Karpas-422 (cell line): ENCODE results near the gene VGLL4. TPM values are rescaled to one million over a fixed set of nuclear protein-coding genes. Genes with fewer than 3 reads are reported as not detected.

Experiments used
- DNase-seq: peaks from one replicate; pipeline ENCODE4 v3.0.0-alpha.2; 2015
- H2AFZ ChIP-seq: fragments of 200-600 bp; sonication (generic); 2 replicates; pipeline ENCODE4 v1.6.1; 2014; ENCODE audit warnings: antibody characterized with exemption, low read length, mixed read lengths
- H3K27ac ChIP-seq: fragments of 200-600 bp; sonication (generic); 2 replicates; pipeline ENCODE4 v1.5.1; 2014; ENCODE audit warnings: mild to moderate bottlenecking, low read length, moderate library complexity
- H3K27me3 ChIP-seq: fragments of 200-600 bp; sonication (generic); 2 replicates; pipeline ENCODE4 v1.6.1; 2014; ENCODE audit warnings: low read length, mixed read lengths
- H3K36me3 ChIP-seq: fragments of 200-600 bp; sonication (generic); 2 replicates; pipeline ENCODE4 v1.6.1; 2014; ENCODE audit warnings: low read length, mixed read lengths; ENCODE audit not compliant: insufficient read depth
- H3K4me1 ChIP-seq: fragments of 200-600 bp; sonication (generic); 2 replicates; pipeline ENCODE4 v1.6.1; 2014; ENCODE audit warnings: mild to moderate bottlenecking, low read length, mixed read lengths
- H3K4me2 ChIP-seq: fragments of 200-600 bp; sonication (generic); 2 replicates; pipeline ENCODE4 v1.6.1; 2014; ENCODE audit warnings: low read length, low read depth, mild to moderate bottlenecking; ENCODE audit not compliant: poor library complexity, severe bottlenecking
- H3K4me3 ChIP-seq: fragments of 200-600 bp; sonication (generic); 2 replicates; pipeline ENCODE4 v1.5.1; 2014; ENCODE audit warnings: mild to moderate bottlenecking, antibody characterized with exemption, low read length, mixed read lengths
- H3K79me2 ChIP-seq: fragments of 200-600 bp; sonication (generic); 2 replicates; pipeline ENCODE4 v1.6.1; 2014; ENCODE audit warnings: mild to moderate bottlenecking, low read length, mixed read lengths
- H3K9ac ChIP-seq: fragments of 200-600 bp; sonication (generic); 2 replicates; pipeline ENCODE4 v1.6.0; 2014; ENCODE audit warnings: low read length
- H3K9me2 ChIP-seq: fragments of 200-600 bp; sonication (generic), shearing (Covaris generic); replicated peaks from 2 replicates; pipeline ENCODE4 v1.6.0; 2014; ENCODE audit warnings: mild to moderate bottlenecking, low read length, moderate library complexity; ENCODE audit not compliant: insufficient read depth
- H3K9me3 ChIP-seq: fragments of 300-700, 200-600 bp; sonication (generic); 2 replicates; pipeline ENCODE4 v1.6.1; 2014; ENCODE audit warnings: low read length, mixed read lengths
- H4K20me1 ChIP-seq: fragments of 200-600 bp; sonication (generic); 2 replicates; pipeline ENCODE4 v1.6.1; 2014; ENCODE audit warnings: mild to moderate bottlenecking, antibody characterized with exemption, low read length, low read depth; ENCODE audit not compliant: insufficient read depth
- total RNA-seq: library from RNA; depleted of rRNA; stranded (reverse); fragments of >200 nt; shearing (Covaris generic); gene quantifications from 2 replicates; pipeline ENCODE4 v1.2.3, GENCODE V29; 2014; ENCODE audit warnings: low replicate concordance

VGLL4 gene
- total RNA-seq, 1 experiment from 2014 or later: 152 TPM

GRCh38 chr3:11661052-11661656 is 17.4 kb upstream of the VGLL4 start:
- peaks cover 68% of the 10 kb centered on the region for H3K79me2 ChIP-seq
- H2AFZ ChIP-seq: no peak overlapping the region
- no peak overlapping the region for H3K4me3 ChIP-seq
- no peak for DNase-seq
- no peaks in the 10 kb centered on the region for H3K9me2 ChIP-seq
- no peaks in the 10 kb centered on the region for H3K36me3 ChIP-seq
- no peak overlapping the region for H3K9ac ChIP-seq
- H3K4me1 ChIP-seq: peaks cover 9% of the 10 kb centered on the region
- no peak overlapping the region for H3K4me2 ChIP-seq
- H3K27ac ChIP-seq: no peak overlapping the region
- H3K9me3 ChIP-seq: no peaks in the 10 kb centered on the region
- no peaks in the 10 kb centered on the region; the same call in 1 of the 2 replicates for H4K20me1 ChIP-seq
- no peaks in the 10 kb centered on the region for H3K27me3 ChIP-seq

- Histone ChIP-seq H4K20me1 (no peaks in the 10 kb centered on the region; the same call in 1 of the 2 replicates), H3K27ac (no peak overlapping the region), H3K36me3 (no peaks in the 10 kb centered on the region), H3K9ac (no peak overlapping the region), H3K79me2 (peaks cover 71% of the 10 kb centered on the region), H3K4me1 (peaks cover 18% of the 10 kb centered on the region), H2AFZ (no peak overlapping the region), H3K9me3 (no peaks in the 10 kb centered on the region), H3K9me2 (no peaks in the 10 kb centered on the region), H3K4me2 (no peak overlapping the region), H3K4me3 (no peak overlapping the region), H3K27me3 (no peaks in the 10 kb centered on the region)
- DNase-seq: no peak
Measured at GRCh38 chr3:11660242-11660641, 16.5 kb upstream of the VGLL4 start.

- no peak overlapping the region for H3K4me3 ChIP-seq
- H3K79me2 ChIP-seq: peaks cover 79% of the 10 kb centered on the region
- H2AFZ ChIP-seq: no peak overlapping the region
- DNase-seq: no peak
- H3K27ac ChIP-seq: no peak overlapping the region
- no peaks in the 10 kb centered on the region; the same call in 1 of the 2 replicates for H4K20me1 ChIP-seq
- no peaks in the 10 kb centered on the region for H3K9me2 ChIP-seq
- no peaks in the 10 kb centered on the region for H3K9me3 ChIP-seq
- peaks cover 33% of the 10 kb centered on the region for H3K4me1 ChIP-seq
- no peaks in the 10 kb centered on the region for H3K27me3 ChIP-seq
- H3K36me3 ChIP-seq: no peaks in the 10 kb centered on the region
- H3K4me2 ChIP-seq: no peak overlapping the region
- H3K9ac ChIP-seq: no peak overlapping the region
Measured at GRCh38 chr3:11658180-11658579, 14.5 kb upstream of the VGLL4 start.

GRCh38 chr3:11655196-11655928 is 11.6 kb upstream of the VGLL4 start:
- peak overlapping the region; percentile 47 for H3K4me2 ChIP-seq

GRCh38 chr3:11654166-11654565 is 10.5 kb upstream of the VGLL4 start:
- Histone ChIP-seq H3K27ac (peak overlapping the region; percentile 65; the same call in 1 of the 2 replicates), H3K9ac (no peak overlapping the region), H3K27me3 (no peaks in the 10 kb centered on the region), H3K36me3 (no peaks in the 10 kb centered on the region), H3K9me2 (no peaks in the 10 kb centered on the region), H2AFZ (no peak overlapping the region), H3K4me1 (peaks cover 59% of the 10 kb centered on the region), H4K20me1 (no peaks in the 10 kb centered on the region; the same call in 1 of the 2 replicates), H3K9me3 (no peaks in the 10 kb centered on the region), H3K79me2 (peaks cover 90% of the 10 kb centered on the region), H3K4me2 (peak overlapping the region; percentile 47), H3K4me3 (no peak overlapping the region)
- no peak for DNase-seq

More at GRCh38 chr3:11655196-11655928, 11.6 kb upstream of the VGLL4 start:
- no peaks in the 10 kb centered on the region for H3K9me2 ChIP-seq
- peaks cover 82% of the 10 kb centered on the region for H3K79me2 ChIP-seq
- H3K27ac ChIP-seq: peak overlapping the region; percentile 65
- H3K4me3 ChIP-seq: peak overlapping the region; percentile 10; the same call in 1 of the 2 replicates
- no peaks in the 10 kb centered on the region for H3K36me3 ChIP-seq
- H3K9ac ChIP-seq: peak overlapping the region; percentile 25
- no peaks in the 10 kb centered on the region; the same call in 1 of the 2 replicates for H4K20me1 ChIP-seq
- no peak for DNase-seq
- peaks cover 47% of the 10 kb centered on the region for H3K4me1 ChIP-seq
- no peak overlapping the region for H2AFZ ChIP-seq
- H3K27me3 ChIP-seq: no peaks in the 10 kb centered on the region
- no peaks in the 10 kb centered on the region for H3K9me3 ChIP-seq

- no peak overlapping the region for H3K4me2 ChIP-seq
- no peak overlapping the region for H3K9ac ChIP-seq
- H3K79me2 ChIP-seq: peaks cover 92% of the 10 kb centered on the region
- H3K27ac ChIP-seq: no peak overlapping the region
- H3K9me3 ChIP-seq: no peaks in the 10 kb centered on the region
- no peaks in the 10 kb centered on the region for H3K27me3 ChIP-seq
- no peak for DNase-seq
- H4K20me1 ChIP-seq: no peaks in the 10 kb centered on the region; the same call in 1 of the 2 replicates
- no peaks in the 10 kb centered on the region for H3K36me3 ChIP-seq
- no peak overlapping the region for H3K4me3 ChIP-seq
- peaks cover 66% of the 10 kb centered on the region for H3K4me1 ChIP-seq
- no peak overlapping the region for H2AFZ ChIP-seq
- no peaks in the 10 kb centered on the region for H3K9me2 ChIP-seq
Measured at GRCh38 chr3:11653298-11654055, 9.8 kb upstream of the VGLL4 start.

- DNase-seq: peak; percentile 82
- H2AFZ ChIP-seq: no peak overlapping the region
- no peaks in the 10 kb centered on the region for H3K27me3 ChIP-seq
- H3K4me1 ChIP-seq: peaks cover 82% of the 10 kb centered on the region
- H4K20me1 ChIP-seq: no peaks in the 10 kb centered on the region; the same call in 1 of the 2 replicates
- no peaks in the 10 kb centered on the region for H3K9me3 ChIP-seq
- H3K36me3 ChIP-seq: no peaks in the 10 kb centered on the region
- H3K27ac ChIP-seq: peak overlapping the region; percentile 27; the same call in 1 of the 2 replicates
- no peaks in the 10 kb centered on the region for H3K9me2 ChIP-seq
- H3K9ac ChIP-seq: no peak overlapping the region
- H3K79me2 ChIP-seq: peaks cover 95% of the 10 kb centered on the region
- H3K4me2 ChIP-seq: peak overlapping the region; percentile 24
- no peak overlapping the region for H3K4me3 ChIP-seq
Measured at GRCh38 chr3:11651900-11652299, 8.2 kb upstream of the VGLL4 start.

GRCh38 chr3:11651477-11651876 is 7.8 kb upstream of the VGLL4 start:
- Histone ChIP-seq H3K27me3 (no peaks in the 10 kb centered on the region), H3K9me2 (no peaks in the 10 kb centered on the region), H3K4me1 (peaks cover 83% of the 10 kb centered on the region), H3K4me2 (peak overlapping the region; percentile 24), H3K79me2 (peaks cover 95% of the 10 kb centered on the region), H3K27ac (peak overlapping the region; percentile 27; the same call in 1 of the 2 replicates), H2AFZ (no peak overlapping the region), H3K9me3 (no peaks in the 10 kb centered on the region), H3K9ac (no peak overlapping the region), H3K36me3 (no peaks in the 10 kb centered on the region), H4K20me1 (no peaks in the 10 kb centered on the region; the same call in 1 of the 2 replicates), H3K4me3 (no peak overlapping the region)
- no peak for DNase-seq
